GM12873 (cell line): ENCODE results near the gene TBC1D16.

Experiments
- CTCF ChIP-seq: IDR thresholded peaks from 2 replicates; pipeline ENCODE4 v1.5.1; 2012; ENCODE audit warnings: low read depth, mild to moderate bottlenecking, moderate library complexity, low read length, control low read depth; ENCODE audit not compliant: insufficient read depth; ENCODE audit errors: missing control alignments

TBC1D16 gene

DNA sequence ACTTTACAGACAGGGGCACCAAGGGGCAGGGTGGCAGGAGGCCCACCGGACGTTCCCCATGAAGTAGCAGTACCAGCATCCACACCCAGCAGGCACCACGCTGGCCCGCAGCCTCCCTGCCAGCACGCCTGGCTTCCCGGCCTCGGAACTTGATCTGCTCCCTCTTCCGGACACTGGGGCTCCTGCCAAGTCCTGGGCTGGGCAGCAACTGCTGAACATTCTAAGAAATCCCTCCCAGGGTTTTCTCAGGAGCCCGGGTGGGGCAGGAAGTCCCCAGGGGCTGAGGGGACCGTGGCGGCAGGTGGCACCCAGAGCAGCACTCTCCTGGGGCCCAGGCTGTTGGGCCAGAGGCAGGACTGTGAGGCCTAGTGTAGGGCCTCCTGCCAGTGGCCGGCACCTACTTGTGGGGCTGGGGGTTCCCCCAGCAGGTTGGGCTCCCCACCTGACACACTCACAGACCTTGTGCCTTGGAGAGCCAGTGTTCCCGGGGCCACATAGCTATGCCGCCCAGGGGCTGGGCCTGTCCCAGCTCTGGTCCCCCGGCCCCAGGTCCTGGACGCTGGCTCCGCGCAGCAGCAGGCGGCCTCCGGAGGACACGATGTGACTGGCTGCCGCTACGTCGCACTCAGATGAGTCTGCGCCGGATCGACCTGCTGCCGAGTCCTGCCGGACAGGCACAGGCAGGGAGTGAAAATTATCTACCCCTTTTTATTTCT lies 110.3 kb downstream of the TBC1D16 start:
- no peak for TF ChIP-seq CTCF

DNA sequence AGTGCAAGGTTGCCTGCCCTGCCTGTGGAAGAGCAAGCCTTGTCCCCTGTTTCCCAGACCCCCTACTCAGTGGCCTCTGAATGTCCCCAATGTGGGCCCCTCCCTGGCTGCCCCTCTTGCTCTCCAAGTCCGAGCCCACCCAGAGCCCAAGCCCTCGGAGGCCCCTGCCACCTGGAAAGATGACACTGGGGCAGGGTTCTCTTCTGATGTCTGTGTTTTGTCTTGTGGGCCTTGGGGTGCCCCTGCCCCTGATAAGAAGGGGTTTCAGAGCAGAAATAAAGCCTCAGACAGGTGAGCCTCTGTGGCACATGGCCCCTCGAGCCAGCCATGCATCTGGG lies 111.1 kb downstream of the TBC1D16 start:
- no peak for TF ChIP-seq CTCF

DNA sequence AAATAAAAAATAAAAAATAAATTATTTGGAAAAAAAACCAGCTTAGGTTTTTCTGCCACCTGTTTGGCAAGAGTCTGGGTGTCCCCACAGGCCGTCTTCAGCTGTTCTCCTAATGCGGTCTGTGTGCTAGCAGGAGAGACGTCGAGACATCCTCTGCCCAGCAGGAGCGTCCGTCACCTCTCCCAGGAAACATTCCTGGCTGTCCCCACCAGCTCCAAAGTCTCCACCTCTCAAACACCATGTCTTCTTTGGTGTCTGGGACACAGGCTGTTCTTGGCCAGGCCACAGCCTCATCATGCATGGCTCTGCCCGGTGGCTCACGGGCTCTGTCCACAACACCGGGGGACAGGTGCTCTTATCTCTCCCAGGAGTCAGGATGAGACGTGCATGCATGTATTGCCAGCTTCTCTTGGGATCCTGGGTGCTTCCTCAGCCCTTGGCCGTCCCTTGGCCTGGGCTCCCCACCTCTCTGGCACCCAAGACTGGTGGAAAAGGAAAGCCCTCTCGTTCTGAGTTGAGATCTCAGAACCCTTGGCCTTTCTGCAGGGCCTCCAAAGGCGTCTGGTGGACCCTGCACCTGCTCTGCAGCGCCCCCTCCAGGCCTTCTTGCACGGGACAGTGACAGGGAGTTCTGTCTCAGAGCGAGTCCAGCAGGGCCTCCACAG lies 111.6 kb downstream of the TBC1D16 start:
- peak; percentile 69 for TF ChIP-seq CTCF

DNA sequence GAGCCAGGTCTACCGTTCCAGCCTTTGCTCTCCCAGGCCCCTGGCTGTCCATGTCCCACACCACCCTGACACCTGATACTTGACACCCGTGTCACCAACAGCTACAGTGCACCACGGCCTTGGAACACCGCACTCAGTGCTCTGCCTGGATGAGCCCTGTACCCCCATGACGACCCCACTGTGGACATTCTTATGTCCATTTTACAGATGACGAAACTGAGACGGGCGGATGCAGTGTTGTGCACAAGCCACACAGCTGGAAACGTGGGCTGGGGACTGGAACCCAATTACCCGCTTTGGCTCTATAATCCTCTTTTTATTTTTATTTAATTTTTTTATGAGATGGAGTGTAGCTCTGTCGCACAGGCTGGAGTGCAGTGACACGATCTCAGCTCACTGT lies 112.9 kb downstream of the TBC1D16 start:
- TF ChIP-seq CTCF: no peak

DNA sequence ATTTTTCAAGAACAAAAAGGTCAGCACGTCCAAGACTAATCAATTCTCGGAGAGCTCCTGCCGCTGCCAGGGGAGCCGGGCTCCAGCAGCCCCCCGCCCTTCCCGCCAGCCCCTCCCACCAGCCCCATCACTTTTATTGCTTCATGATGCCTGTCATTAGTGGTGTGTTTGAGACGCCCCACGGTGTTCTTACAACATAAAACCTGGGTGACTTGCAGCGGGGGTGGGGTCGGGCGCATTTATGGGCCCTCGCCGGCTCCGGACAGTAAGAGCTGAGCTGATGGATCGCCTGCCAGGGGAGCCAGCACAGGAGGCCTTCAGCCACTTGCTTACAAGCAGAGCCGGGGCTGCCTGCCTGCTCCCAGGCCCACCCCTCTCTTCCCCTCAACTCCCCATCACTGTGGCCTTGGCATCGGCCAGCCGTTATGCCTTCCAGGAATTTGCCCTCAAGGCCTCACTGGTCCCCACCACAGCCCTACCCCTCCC lies 113.5 kb downstream of the TBC1D16 start:
- TF ChIP-seq CTCF: no peak

GRCh38 chr17:79921411-79922115 lies 114.1 kb downstream of the TBC1D16 start:
- no peak for TF ChIP-seq CTCF

DNA sequence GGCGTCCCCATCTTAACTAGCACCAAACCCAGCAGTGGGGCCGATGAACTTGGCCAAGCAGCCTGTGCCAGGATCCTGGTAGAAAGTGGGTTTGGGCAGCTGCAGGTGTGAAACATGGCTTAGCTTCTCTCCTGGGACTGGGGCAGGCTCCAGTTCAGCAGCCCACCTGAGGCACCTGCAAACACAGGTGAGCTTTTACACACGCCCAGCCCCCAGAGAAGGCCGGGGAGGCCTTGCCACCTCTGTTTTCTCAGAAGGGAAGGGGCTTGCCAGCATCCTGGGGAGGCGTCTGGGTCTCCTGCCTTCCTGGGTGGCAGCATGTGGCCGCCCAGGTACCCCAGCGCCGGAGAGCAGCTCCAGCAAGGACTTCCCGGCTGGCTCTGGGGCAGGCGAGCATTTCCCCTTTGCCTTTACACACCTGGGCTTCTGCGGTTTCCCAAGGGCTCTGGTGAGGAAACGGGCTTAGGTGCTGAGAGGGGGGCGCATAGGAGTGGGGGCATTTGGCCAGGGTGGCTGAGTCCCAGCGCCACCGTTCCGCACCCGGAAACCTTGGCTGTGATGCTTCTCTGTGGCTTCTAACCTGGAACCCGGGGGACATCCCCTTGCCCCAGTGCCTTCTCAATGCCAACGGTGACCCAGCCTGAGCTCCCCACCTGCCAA lies 114.8 kb downstream of the TBC1D16 start:
- TF ChIP-seq CTCF: no peak
